Karpas-422 (cell line): ENCODE measurements around the gene ZXDB. TPM values are rescaled to one million over a fixed set of nuclear protein-coding genes. Genes with fewer than 3 reads are reported as not detected.
A peak's percentile ranks its signal among the peaks of the same experiment; 100 is the strongest.
"Not testable (repeated sequence)": the region's sequence is repeated elsewhere in the genome, so short reads cannot be mapped to it uniquely, and the experiment has no call there.

Experiments
- DNase-seq: peaks from one replicate; pipeline ENCODE4 v3.0.0-alpha.2; 2015
- H2AFZ ChIP-seq: fragments of 200-600 bp; sonication (generic); 2 replicates; pipeline ENCODE4 v1.6.1; 2014; ENCODE audit warnings: antibody characterized with exemption, low read length, mixed read lengths
- H3K27ac ChIP-seq: fragments of 200-600 bp; sonication (generic); 2 replicates; pipeline ENCODE4 v1.5.1; 2014; ENCODE audit warnings: mild to moderate bottlenecking, low read length, moderate library complexity
- H3K27me3 ChIP-seq: fragments of 200-600 bp; sonication (generic); 2 replicates; pipeline ENCODE4 v1.6.1; 2014; ENCODE audit warnings: low read length, mixed read lengths
- H3K36me3 ChIP-seq: fragments of 200-600 bp; sonication (generic); 2 replicates; pipeline ENCODE4 v1.6.1; 2014; ENCODE audit warnings: low read length, mixed read lengths; ENCODE audit not compliant: insufficient read depth
- H3K4me1 ChIP-seq: fragments of 200-600 bp; sonication (generic); 2 replicates; pipeline ENCODE4 v1.6.1; 2014; ENCODE audit warnings: mild to moderate bottlenecking, low read length, mixed read lengths
- H3K4me2 ChIP-seq: fragments of 200-600 bp; sonication (generic); 2 replicates; pipeline ENCODE4 v1.6.1; 2014; ENCODE audit warnings: low read length, low read depth, mild to moderate bottlenecking; ENCODE audit not compliant: poor library complexity, severe bottlenecking
- H3K4me3 ChIP-seq: fragments of 200-600 bp; sonication (generic); 2 replicates; pipeline ENCODE4 v1.5.1; 2014; ENCODE audit warnings: mild to moderate bottlenecking, antibody characterized with exemption, low read length, mixed read lengths
- H3K79me2 ChIP-seq: fragments of 200-600 bp; sonication (generic); 2 replicates; pipeline ENCODE4 v1.6.1; 2014; ENCODE audit warnings: mild to moderate bottlenecking, low read length, mixed read lengths
- H3K9ac ChIP-seq: fragments of 200-600 bp; sonication (generic); 2 replicates; pipeline ENCODE4 v1.6.0; 2014; ENCODE audit warnings: low read length
- H3K9me2 ChIP-seq: fragments of 200-600 bp; sonication (generic), shearing (Covaris generic); replicated peaks from 2 replicates; pipeline ENCODE4 v1.6.0; 2014; ENCODE audit warnings: mild to moderate bottlenecking, low read length, moderate library complexity; ENCODE audit not compliant: insufficient read depth
- H3K9me3 ChIP-seq: fragments of 300-700, 200-600 bp; sonication (generic); 2 replicates; pipeline ENCODE4 v1.6.1; 2014; ENCODE audit warnings: low read length, mixed read lengths
- H4K20me1 ChIP-seq: fragments of 200-600 bp; sonication (generic); 2 replicates; pipeline ENCODE4 v1.6.1; 2014; ENCODE audit warnings: mild to moderate bottlenecking, antibody characterized with exemption, low read length, low read depth; ENCODE audit not compliant: insufficient read depth
- total RNA-seq: library from RNA; depleted of rRNA; stranded (reverse); fragments of >200 nt; shearing (Covaris generic); gene quantifications from 2 replicates; pipeline ENCODE4 v1.2.3, GENCODE V29; 2014; ENCODE audit warnings: low replicate concordance; rRNA removed

ZXDB gene
- 7.7 and 13.6 TPM in 2 replicates for total RNA-seq

GRCh38 chrX:57591284-57592159 lies at the start of gene ZXDB:
Gene ZXDB, plus strand, starts transcription at chrX:57592011. Its CDS starts 38 bp downstream, at chrX:57592049.
- not testable (repeated sequence) for H3K36me3 ChIP-seq, H4K20me1 ChIP-seq, H3K27ac ChIP-seq, H3K27me3 ChIP-seq, H2AFZ ChIP-seq, H3K9me2 ChIP-seq, H3K9me3 ChIP-seq
- H3K4me3 ChIP-seq = peak within 1 kb of the TSS; percentile 65
- DNase-seq = peak; percentile 66
- H3K9ac ChIP-seq = peak within 1 kb of the TSS; percentile 69
- peaks cover 10% of the 10 kb centered on the region for H3K4me1 ChIP-seq
- peak within 1 kb of the TSS; percentile 49 for H3K4me2 ChIP-seq
- H3K79me2 ChIP-seq = peaks cover 18% of the 10 kb centered on the region

DNA sequence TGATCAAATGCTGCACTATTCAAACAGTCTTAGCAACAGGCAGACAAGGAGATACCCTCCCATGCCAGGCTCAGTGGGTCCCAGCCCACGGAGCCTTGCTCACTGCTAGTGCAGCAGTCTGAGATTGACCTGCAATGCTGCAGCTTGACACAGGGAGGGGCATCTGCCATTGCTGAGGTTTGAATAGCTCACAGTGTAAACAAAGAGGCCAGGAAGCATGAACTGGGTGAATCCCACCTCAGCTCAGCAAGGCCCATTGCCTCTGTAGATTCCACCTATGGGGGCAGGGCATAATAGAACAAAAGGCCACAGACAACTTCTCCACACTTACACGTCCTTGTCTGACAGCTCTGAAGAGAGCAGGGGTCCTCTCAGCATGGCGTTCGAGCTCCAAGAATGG lies 26.6 kb upstream of the ZXDB start:
- H3K4me2 ChIP-seq = no peak overlapping the region
- no peaks in the 10 kb centered on the region for H4K20me1 ChIP-seq
- H3K27ac ChIP-seq = no peak overlapping the region
- H3K4me3 ChIP-seq = no peak overlapping the region
- H3K9me3 ChIP-seq = no peaks in the 10 kb centered on the region
- H2AFZ ChIP-seq = no peak overlapping the region
- H3K79me2 ChIP-seq = no peaks in the 10 kb centered on the region
- H3K27me3 ChIP-seq = no peaks in the 10 kb centered on the region
- no peaks in the 10 kb centered on the region for H3K4me1 ChIP-seq
- H3K36me3 ChIP-seq = no peaks in the 10 kb centered on the region
- no peaks in the 10 kb centered on the region for H3K9me2 ChIP-seq
- DNase-seq = no peak
- no peak overlapping the region for H3K9ac ChIP-seq

- Histone ChIP-seq H3K4me2 (no peak overlapping the region), H2AFZ (no peak overlapping the region)
- peak; percentile 63 for DNase-seq
Observed at GRCh38 chrX:57573754-57574153, 18.1 kb upstream of the ZXDB start.

GRCh38 chrX:57582948-57583347 lies 8.9 kb upstream of the ZXDB start:
- H3K36me3 ChIP-seq, H3K4me2 ChIP-seq, H2AFZ ChIP-seq, H3K9me3 ChIP-seq, H3K9me2 ChIP-seq, H3K9ac ChIP-seq, H3K4me3 ChIP-seq, H3K27me3 ChIP-seq, H3K4me1 ChIP-seq, H4K20me1 ChIP-seq, H3K27ac ChIP-seq, DNase-seq, H3K79me2 ChIP-seq: not testable (repeated sequence)

More at GRCh38 chrX:57573754-57574153, 18.1 kb upstream of the ZXDB start:
- Histone ChIP-seq H4K20me1 (no peaks in the 10 kb centered on the region), H3K27me3 (no peaks in the 10 kb centered on the region), H3K4me1 (no peaks in the 10 kb centered on the region), H3K4me3 (no peak overlapping the region), H3K36me3 (no peaks in the 10 kb centered on the region), H3K27ac (no peak overlapping the region), H3K9me3 (no peaks in the 10 kb centered on the region), H3K9me2 (no peaks in the 10 kb centered on the region), H3K9ac (no peak overlapping the region), H3K79me2 (no peaks in the 10 kb centered on the region)

DNA sequence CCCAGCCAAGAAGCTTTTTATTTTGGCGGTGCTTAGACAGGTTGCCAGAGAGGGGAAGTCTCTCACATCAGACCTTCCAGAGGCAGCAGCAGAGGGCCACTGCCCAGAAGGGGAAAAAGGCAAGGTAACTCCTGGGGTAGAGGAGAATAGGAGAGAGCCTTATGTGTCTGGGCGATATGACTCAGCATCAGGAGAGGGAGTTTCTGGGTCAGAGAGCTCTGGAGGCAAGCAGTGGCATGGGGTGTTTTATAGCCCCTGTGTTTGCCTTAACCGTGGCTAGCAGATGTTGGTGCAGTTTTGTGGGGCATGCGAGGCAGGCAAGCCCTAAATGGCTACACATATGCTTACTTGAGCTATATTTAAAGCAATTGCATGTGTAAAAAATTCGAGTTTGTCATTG lies 8.3 kb upstream of the ZXDB start:
- Histone ChIP-seq H3K36me3 (no peaks in the 10 kb centered on the region), H3K9me2 (no peaks in the 10 kb centered on the region), H3K9ac (no peak overlapping the region), H3K4me1 (no peaks in the 10 kb centered on the region), H2AFZ (no peak overlapping the region), H3K9me3 (no peaks in the 10 kb centered on the region), H3K27ac (no peak overlapping the region), H3K4me3 (no peak overlapping the region), H3K79me2 (no peaks in the 10 kb centered on the region), H4K20me1 (no peaks in the 10 kb centered on the region), H3K4me2 (no peak overlapping the region), H3K27me3 (no peaks in the 10 kb centered on the region)
- DNase-seq = no peak

DNA sequence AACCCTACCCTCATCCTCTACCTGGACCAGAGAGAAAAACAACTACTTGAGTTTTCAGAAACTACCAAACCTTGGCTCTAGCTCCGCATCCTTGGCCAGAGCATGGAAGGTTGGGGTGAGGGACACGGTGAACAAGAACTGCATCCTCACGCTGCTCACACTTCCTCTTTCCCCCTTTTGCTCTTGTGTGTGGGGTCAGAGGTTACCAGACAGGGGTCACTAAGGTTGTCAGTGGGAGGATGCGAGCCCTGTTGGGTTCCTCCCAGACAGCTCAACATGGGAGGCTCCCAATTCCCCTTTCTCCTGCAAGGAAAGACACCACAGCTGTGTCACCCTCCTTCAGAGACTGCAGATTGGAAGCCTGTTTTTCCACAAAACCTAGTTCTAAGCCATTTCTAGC lies 5.5 kb upstream of the ZXDB start:
- no peaks in the 10 kb centered on the region for H3K9me2 ChIP-seq
- DNase-seq = no peak
- H3K9me3 ChIP-seq = no peaks in the 10 kb centered on the region

GRCh38 chrX:57587062-57587461 lies 4.7 kb upstream of the ZXDB start:
- H4K20me1 ChIP-seq = no peaks in the 10 kb centered on the region
- H3K36me3 ChIP-seq = no peaks in the 10 kb centered on the region
- H3K9me3 ChIP-seq = no peaks in the 10 kb centered on the region
- no peak overlapping the region for H3K4me2 ChIP-seq
- no peaks in the 10 kb centered on the region for H3K27me3 ChIP-seq
- no peak overlapping the region for H3K4me3 ChIP-seq
- no peak overlapping the region for H3K9ac ChIP-seq
- H3K79me2 ChIP-seq = no peaks in the 10 kb centered on the region
- H3K9me2 ChIP-seq = no peaks in the 10 kb centered on the region
- no peak for DNase-seq
- no peak overlapping the region for H3K27ac ChIP-seq
- H3K4me1 ChIP-seq = peaks cover 6% of the 10 kb centered on the region
- H2AFZ ChIP-seq = no peak overlapping the region

More for the DNA sequence above, 5.5 kb upstream of the ZXDB start:
- peaks cover 6% of the 10 kb centered on the region for H3K4me1 ChIP-seq
- no peaks in the 10 kb centered on the region for H3K79me2 ChIP-seq
- no peak overlapping the region for H3K9ac ChIP-seq
- no peak overlapping the region for H3K4me3 ChIP-seq
- H2AFZ ChIP-seq = no peak overlapping the region
- no peak overlapping the region for H3K4me2 ChIP-seq
- H4K20me1 ChIP-seq = no peaks in the 10 kb centered on the region
- no peak overlapping the region for H3K27ac ChIP-seq
- no peaks in the 10 kb centered on the region for H3K27me3 ChIP-seq
- H3K36me3 ChIP-seq = no peaks in the 10 kb centered on the region

DNA sequence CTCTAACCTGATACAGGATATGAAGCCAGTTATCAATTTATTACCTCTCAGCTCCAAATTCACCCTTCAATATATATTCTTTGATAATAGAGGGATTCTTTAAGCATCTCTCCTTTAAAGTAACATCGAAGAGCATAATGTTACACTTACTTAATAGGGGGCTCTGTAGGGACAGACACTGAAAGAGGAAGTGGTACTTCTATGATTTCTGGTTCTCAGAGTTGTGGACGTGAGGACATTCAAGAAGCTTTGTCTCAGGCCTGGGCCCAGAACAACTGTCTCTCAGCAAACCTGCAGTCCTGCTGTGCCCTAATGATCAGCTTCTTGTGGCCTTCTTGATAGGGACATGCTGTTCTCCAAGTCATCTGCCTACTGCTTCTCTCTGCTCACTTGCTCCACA lies 4.2 kb upstream of the ZXDB start:
- Histone ChIP-seq H3K9me3 (no peaks in the 10 kb centered on the region), H3K27me3 (no peaks in the 10 kb centered on the region), H3K4me1 (peaks cover 6% of the 10 kb centered on the region), H3K27ac (no peak overlapping the region), H3K9me2 (no peaks in the 10 kb centered on the region), H2AFZ (no peak overlapping the region), H4K20me1 (no peaks in the 10 kb centered on the region), H3K9ac (no peak overlapping the region), H3K4me3 (no peak overlapping the region), H3K36me3 (no peaks in the 10 kb centered on the region), H3K4me2 (no peak overlapping the region), H3K79me2 (no peaks in the 10 kb centered on the region)
- DNase-seq = peak; percentile 44
